Right atrium auricular region (tissue), 2 donors: ENCODE results near the gene QSOX2. TPM values are rescaled to one million over a fixed set of nuclear protein-coding genes. Genes with fewer than 3 reads are reported as not detected.

Experiments used
- DNase-seq: peaks from one replicate; pipeline ENCODE4 v3.0.0-alpha.2; 2019; ENCODE audit warnings: low spot score
- H3K27ac ChIP-seq, 2 donors: fragments of 200-600 bp; sonication (generic); 1 replicate in 1 of 2; 2 replicates in 1 of 2; pipeline ENCODE4 v1.5.1; 2016 to 2019
- H3K27me3 ChIP-seq, 2 donors: fragments of 200-600 bp; sonication (generic); one replicate each; pipeline versions ENCODE4 v1.5.1 to v1.6.0; 2017 to 2019
- H3K36me3 ChIP-seq: fragments of 200-600 bp; sonication (generic); one replicate; pipeline ENCODE4 v1.5.1; 2016
- H3K4me1 ChIP-seq, 2 donors: fragments of 200-600 bp; sonication (generic); one replicate each; pipeline versions ENCODE4 v1.5.1 to v1.6.0; 2017 to 2019
- H3K4me3 ChIP-seq, 2 donors: fragments of 200-600 bp; sonication (generic); 1 replicate in 1 of 2; 2 replicates in 1 of 2; pipeline ENCODE4 v1.5.1; 2017 to 2019; ENCODE audit warnings: mild to moderate bottlenecking in 1 of 2, moderate library complexity in 1 of 2
- H3K9me3 ChIP-seq, 2 donors: fragments of 200-600 bp; sonication (generic); one replicate each; pipeline ENCODE4 v1.5.1; 2019
- CTCF ChIP-seq, 2 donors: fragments of 200-600 bp; sonication (generic); IDR thresholded peaks; one replicate each; pipeline ENCODE4 v1.5.1; 2019; ENCODE audit warnings: antibody characterized with exemption in 2 of 2
- total RNA-seq, 2 donors: library from RNA; depleted of rRNA; stranded (reverse); fragments of >200 nt; gene quantifications; one replicate each; pipeline ENCODE4 v1.1.0, GENCODE V29; 2016

The QSOX2 gene
- total RNA-seq, 2 donors from 2014 or later = 3.2 to 6.3 TPM

- Histone ChIP-seq H3K27ac (no peak overlapping the region), H3K36me3 (no peaks in the 10 kb centered on the region), H3K27me3 (no peaks in the 10 kb centered on the region), H3K4me1 (peaks cover 0 to 7% of the 10 kb centered on the region in 2 donors), H3K4me3 (no peak overlapping the region), H3K9me3 (no peaks in the 10 kb centered on the region)
- no peak for TF ChIP-seq CTCF (IDR thresholded peaks at IDR 0.05)
- DNase-seq = no peak
Observed at GRCh38 chr9:136253246-136254130, 7.9 kb upstream of the QSOX2 start.

GRCh38 chr9:136252846-136253245, 7.2 kb upstream of the QSOX2 start:
- TF ChIP-seq CTCF (IDR thresholded peaks at IDR 0.05) = no peak
- Histone ChIP-seq H3K36me3 (no peaks in the 10 kb centered on the region), H3K27me3 (no peaks in the 10 kb centered on the region), H3K4me3 (no peak overlapping the region), H3K27ac (no peak overlapping the region), H3K4me1 (peaks cover 0 to 7% of the 10 kb centered on the region in 2 donors), H3K9me3 (no peaks in the 10 kb centered on the region)
- DNase-seq = no peak

GRCh38 chr9:136252281-136252680, 6.7 kb upstream of the QSOX2 start:
- Histone ChIP-seq H3K4me3 (no peak overlapping the region), H3K27me3 (no peaks in the 10 kb centered on the region), H3K9me3 (no peaks in the 10 kb centered on the region)

GRCh38 chr9:136251264-136252115, 5.9 kb upstream of the QSOX2 start:
- no peak for TF ChIP-seq CTCF (IDR thresholded peaks at IDR 0.05)
- Histone ChIP-seq H3K4me1 (peaks cover 0 to 7% of the 10 kb centered on the region in 2 donors), H3K9me3 (no peaks in the 10 kb centered on the region), H3K27ac (no peak overlapping the region), H3K36me3 (no peaks in the 10 kb centered on the region), H3K4me3 (no peak overlapping the region), H3K27me3 (no peaks in the 10 kb centered on the region)
- DNase-seq = no peak

More at GRCh38 chr9:136252281-136252680, 6.7 kb upstream of the QSOX2 start:
- DNase-seq = no peak
- Histone ChIP-seq H3K4me1 (peaks cover 0 to 7% of the 10 kb centered on the region in 2 donors), H3K27ac (no peak overlapping the region), H3K36me3 (no peaks in the 10 kb centered on the region)
- TF ChIP-seq CTCF (IDR thresholded peaks at IDR 0.05) = no peak

- H3K4me3 ChIP-seq = no peak overlapping the region
- H3K27ac ChIP-seq = no peak overlapping the region
- H3K4me1 ChIP-seq = peaks cover 0 to 7% of the 10 kb centered on the region in 2 donors
- no peaks in the 10 kb centered on the region for H3K9me3 ChIP-seq
- H3K36me3 ChIP-seq = no peaks in the 10 kb centered on the region
- DNase-seq = no peak
- H3K27me3 ChIP-seq = no peaks in the 10 kb centered on the region
- TF ChIP-seq CTCF (IDR thresholded peaks at IDR 0.05) = no peak
Observed at GRCh38 chr9:136250676-136251075, 5.1 kb upstream of the QSOX2 start.
